GM19023 (cell line): ENCODE data around the gene GARIN5B.

Experiments
- ATAC-seq: cut with Tn5 transposase; IDR thresholded peaks from one replicate; pipeline ENCODE4 v1.9.1; 2021; ENCODE audit warnings: mild to moderate bottlenecking, moderate library complexity; ENCODE audit not compliant: unreplicated experiment

The GARIN5B gene

GRCh38 chr19:55325172-55325571, 37.9 kb downstream of the GARIN5B start, which contains the start of gene TMEM150B:
TMEM150B (minus strand) TSS chr19:55325341; CDS start chr19:55321036, 4,305 bp downstream.
- ATAC-seq: no peak

GRCh38 chr19:55324662-55325061, 38.4 kb downstream of the GARIN5B start:
- ATAC-seq: no peak

- ATAC-seq: no peak
Measured at GRCh38 chr19:55322204-55322885, 40.7 kb downstream of the GARIN5B start.

GRCh38 chr19:55321466-55322137, 41.5 kb downstream of the GARIN5B start:
- ATAC-seq: no peak

- ATAC-seq: no peak
Measured at GRCh38 chr19:55320844-55321419, 42.1 kb downstream of the GARIN5B start.

GRCh38 chr19:55319785-55320184, 43.3 kb downstream of the GARIN5B start:
- no peak for ATAC-seq

GRCh38 chr19:55316646-55317045, 46.4 kb downstream of the GARIN5B start:
- ATAC-seq: no peak

- ATAC-seq: no peak
Measured at GRCh38 chr19:55315956-55316525, 47.0 kb downstream of the GARIN5B start.

GRCh38 chr19:55314396-55314795, 48.7 kb downstream of the GARIN5B start:
- no peak for ATAC-seq

- no peak for ATAC-seq
Measured at GRCh38 chr19:55312621-55313512, 50.2 kb downstream of the GARIN5B start.

- ATAC-seq: no peak
Measured at GRCh38 chr19:55311797-55312196, 51.3 kb downstream of the GARIN5B start.

GRCh38 chr19:55311397-55311796, 51.7 kb downstream of the GARIN5B start:
- ATAC-seq: no peak

GRCh38 chr19:55310498-55310897, 52.6 kb downstream of the GARIN5B start:
- ATAC-seq: no peak

- no peak for ATAC-seq
Measured at GRCh38 chr19:55309448-55309847, 53.6 kb downstream of the GARIN5B start.

- no peak for ATAC-seq
Measured at GRCh38 chr19:55308281-55308680, 54.8 kb downstream of the GARIN5B start.

- no peak for ATAC-seq
Measured at GRCh38 chr19:55306712-55307111, 56.3 kb downstream of the GARIN5B start.

GRCh38 chr19:55305983-55306562, 57.0 kb downstream of the GARIN5B start:
- no peak for ATAC-seq

- no peak for ATAC-seq
Measured at GRCh38 chr19:55305491-55305890, 57.6 kb downstream of the GARIN5B start.

- ATAC-seq: no peak
Measured at GRCh38 chr19:55304980-55305379, 58.1 kb downstream of the GARIN5B start.
